ENCODE measurements around the gene PUSL1.

Gene PUSL1

DNA sequence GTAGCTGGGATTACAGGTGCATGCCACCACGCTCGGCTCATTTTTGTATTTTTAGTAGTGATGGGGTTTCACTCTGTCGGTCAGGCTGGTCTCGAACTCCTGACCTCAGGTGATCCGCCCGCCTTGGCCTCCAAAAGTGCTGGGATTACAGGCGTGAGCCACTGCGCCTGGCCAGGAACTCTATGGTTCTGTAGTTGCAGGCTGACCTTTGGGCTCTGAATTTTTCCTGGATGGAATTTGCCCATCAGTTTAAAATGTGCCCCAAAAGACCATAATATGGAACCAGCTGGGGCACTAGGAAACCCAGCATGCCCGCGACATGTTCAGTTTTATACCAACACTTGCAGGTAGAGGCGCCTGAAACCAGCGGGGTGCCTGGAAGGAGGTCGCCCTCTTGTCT is 29.8 kb upstream of the PUSL1 start:
- no peak for DNase-seq

DNA sequence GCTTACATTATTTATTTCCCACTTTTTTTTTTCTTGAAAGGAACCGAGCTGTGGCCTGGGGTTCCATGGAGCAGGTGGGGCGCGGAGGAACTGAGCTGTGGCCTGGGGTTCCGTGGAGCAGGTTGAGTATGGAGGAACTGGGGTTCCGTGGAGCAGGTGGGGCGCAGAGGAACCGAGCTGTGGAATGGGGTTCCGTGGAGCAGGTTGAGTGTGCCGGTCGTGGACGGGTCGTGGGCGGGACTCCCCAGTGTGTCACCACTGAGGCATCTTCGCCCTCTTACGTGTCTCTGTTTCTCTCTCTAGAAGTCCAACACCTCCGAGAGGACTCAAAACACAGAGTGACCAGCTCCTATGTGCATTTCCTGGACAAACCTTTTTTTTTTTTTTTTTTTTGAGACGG is 29.4 kb upstream of the PUSL1 start:
- DNase-seq = no peak

DNA sequence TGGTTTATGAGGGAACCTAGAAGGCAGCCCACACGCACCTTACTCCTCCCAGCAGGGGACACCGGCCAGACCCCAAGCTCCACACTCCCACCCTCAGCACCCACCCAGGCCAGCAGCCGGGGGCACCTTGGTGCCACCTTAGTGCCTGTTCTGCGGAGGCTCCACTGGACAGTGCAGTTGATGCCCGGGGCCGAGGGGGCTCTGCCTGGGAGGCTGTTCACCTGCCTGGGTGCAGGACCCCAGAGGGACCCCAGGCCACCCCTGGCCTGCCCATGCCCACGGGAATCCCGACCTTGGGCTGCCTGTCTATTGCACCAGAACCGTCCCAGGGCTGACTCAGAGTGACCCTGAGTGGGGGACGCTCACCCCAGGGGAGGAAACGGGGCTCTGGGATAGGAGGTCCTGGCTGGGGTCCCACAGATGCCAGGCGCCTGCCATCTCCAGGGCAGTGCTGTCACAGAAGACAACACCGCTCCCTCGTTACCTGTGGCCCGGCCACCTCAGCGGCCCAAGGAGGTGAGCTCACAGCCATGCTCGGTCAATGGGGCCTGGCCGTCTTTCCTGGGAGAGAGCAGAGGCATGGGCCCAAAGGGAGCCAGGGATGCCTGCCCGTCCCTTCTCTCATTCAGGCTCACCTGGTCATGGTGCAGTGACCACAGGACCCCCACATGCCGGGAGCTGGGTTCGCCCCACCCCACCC is 27.5 kb upstream of the PUSL1 start:
- no peak for DNase-seq

GRCh38 chr1:1281533-1282321 is 26.7 kb upstream of the PUSL1 start:
- no peak for DNase-seq

GRCh38 chr1:1282998-1283397 is 25.4 kb upstream of the PUSL1 start:
- no peak for DNase-seq

- DNase-seq = no peak
Observed at GRCh38 chr1:1283821-1284220, 24.6 kb upstream of the PUSL1 start.

GRCh38 chr1:1284221-1285101 is 23.9 kb upstream of the PUSL1 start:
- no peak for DNase-seq

- no peak for DNase-seq
Observed at GRCh38 chr1:1285102-1285571, 23.3 kb upstream of the PUSL1 start.

DNA sequence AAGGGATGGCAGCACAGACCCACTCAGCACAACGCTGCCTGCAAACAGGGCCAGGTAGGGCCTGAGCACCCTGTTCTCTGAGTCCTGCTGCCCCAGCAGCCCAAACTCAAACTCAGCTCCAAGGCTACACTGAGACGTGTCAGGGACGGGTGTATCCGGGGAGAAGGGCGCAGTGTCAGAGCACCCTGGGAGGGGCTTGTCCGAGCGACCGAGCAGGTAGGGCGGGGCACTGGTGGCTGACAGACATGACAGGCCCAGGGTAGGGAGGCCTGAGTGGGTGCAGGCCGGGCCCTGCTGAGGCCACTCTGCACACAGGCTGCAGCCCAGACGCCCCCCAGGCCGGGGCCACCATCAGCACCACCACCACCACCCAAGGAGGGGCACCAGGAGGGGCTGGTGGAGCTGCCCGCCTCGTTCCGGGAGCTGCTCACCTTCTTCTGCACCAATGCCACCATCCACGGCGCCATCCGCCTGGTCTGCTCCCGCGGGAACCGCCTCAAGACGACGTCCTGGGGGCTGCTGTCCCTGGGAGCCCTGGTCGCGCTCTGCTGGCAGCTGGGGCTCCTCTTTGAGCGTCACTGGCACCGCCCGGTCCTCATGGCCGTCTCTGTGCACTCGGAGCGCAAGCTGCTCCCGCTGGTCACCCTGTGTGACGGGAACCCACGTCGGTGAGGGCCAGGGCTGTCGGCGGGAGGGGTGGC is 22.6 kb upstream of the PUSL1 start:
- DNase-seq = no peak

DNA sequence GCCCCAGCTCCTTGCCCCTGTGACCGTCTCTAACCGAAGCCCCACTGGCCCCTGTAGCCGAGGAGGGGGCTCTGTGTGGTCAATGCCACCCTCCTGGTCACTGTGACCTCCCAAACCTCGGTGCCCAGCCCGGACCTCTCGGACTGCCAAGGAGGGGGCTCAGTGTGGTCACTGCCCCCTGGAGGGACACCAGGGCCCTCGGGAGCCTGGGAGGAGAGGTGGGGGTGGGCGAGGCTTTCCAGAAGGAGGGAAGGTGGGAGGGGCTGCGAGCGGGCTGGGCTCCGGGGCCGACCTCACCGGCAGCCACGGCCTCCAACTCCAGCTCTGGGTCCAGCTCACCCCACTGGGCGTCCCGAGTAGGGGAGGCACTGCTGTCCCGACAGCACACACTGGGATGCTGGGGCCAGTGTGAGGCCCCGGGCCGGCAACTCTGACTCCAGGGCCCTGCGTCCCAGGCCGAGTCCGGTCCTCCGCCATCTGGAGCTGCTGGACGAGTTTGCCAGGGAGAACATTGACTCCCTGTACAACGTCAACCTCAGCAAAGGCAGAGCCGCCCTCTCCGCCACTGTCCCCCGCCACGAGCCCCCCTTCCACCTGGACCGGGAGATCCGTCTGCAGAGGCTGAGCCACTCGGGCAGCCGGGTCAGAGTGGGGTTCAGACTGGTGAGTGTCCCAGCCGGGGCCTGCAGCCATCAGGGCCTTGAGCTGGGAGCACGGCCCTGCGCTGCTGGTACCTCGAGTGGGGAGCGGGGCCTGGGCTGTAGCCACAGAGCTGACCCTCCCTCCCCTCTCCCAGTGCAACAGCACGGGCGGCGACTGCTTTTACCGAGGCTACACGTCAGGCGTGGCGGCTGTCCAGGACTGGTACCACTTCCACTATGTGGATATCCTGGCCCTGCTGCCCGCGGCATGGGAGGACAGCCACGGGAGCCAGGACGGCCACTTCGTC is 21.8 kb upstream of the PUSL1 start:
- no peak for DNase-seq

DNA sequence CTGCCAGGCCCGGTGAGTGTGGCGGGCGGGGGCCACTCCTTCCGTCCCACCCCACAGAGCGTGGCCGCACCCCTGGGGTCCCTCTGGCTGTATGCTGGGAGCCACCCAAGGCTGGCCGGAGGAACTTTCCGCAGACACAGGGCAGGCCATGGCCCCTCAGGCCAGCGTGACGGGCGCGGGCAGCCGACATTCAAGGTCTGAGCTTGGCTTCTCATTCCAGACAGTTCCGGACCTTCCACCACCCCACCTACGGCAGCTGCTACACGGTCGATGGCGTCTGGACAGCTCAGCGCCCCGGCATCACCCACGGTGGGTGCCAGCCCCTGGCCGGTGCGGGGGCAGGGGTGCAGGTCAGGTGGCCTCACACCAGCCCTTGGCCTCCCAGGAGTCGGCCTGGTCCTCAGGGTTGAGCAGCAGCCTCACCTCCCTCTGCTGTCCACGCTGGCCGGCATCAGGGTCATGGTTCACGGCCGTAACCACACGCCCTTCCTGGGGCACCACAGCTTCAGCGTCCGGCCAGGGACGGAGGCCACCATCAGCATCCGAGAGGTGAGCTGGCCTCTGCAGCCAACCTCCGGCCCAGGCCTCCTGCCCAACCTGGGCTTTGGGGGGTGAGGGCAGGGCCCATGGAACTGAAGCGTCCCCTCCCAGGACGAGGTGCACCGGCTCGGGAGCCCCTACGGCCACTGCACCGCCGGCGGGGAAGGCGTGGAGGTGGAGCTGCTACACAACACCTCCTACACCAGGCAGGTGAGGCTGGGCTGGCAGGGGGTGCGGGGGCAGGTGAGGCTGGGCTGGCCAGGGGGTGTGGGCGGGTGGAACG is 20.9 kb upstream of the PUSL1 start:
- DNase-seq = no peak

- peak in 6 of 51 donors; percentile 20 to 56 (median 32) for DNase-seq
Observed at GRCh38 chr1:1290238-1290731, 18.1 kb upstream of the PUSL1 start.

- peak in 3 of 51 donors; percentile 23 to 31 (median 26) for DNase-seq
Observed at GRCh38 chr1:1291023-1291528, 17.3 kb upstream of the PUSL1 start.

- DNase-seq = peak in 13 of 51 donors; percentile 9 to 44 (median 33)
Observed at GRCh38 chr1:1291548-1292441, 16.6 kb upstream of the PUSL1 start.

DNA sequence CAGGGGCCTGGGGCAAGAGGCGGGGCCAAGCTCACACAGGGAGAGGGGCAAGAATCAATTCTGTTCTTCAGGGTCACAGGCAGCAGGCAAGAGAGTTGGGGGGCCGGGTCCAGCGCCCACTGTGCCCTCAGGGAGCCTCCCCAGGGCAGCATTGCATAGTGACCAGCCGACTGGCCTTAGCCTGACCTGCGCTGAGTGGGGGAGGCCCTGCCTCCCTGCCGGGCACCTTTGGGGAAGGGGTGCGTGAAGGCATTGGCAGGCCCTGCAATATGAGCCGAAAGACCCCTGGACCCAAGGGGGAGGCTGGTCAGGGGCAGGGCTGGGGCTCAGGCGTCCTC is 16.0 kb upstream of the PUSL1 start:
- DNase-seq = no peak

GRCh38 chr1:1292851-1293250 is 15.5 kb upstream of the PUSL1 start:
- no peak for DNase-seq

Measured in hypothalamus (tissue), 51 donors.